IMR-90 (cell line): ENCODE measurements around the gene YAE1.

Experiments
- CEBPB ChIP-seq: IDR thresholded peaks from 2 replicates; pipeline ENCODE4 v1.6.1; 2012; ENCODE audit warnings: low read depth, low read length, improper control_type of control experiment
- NFE2L2 ChIP-seq: fragments of 150-350 bp; IDR thresholded peaks from 2 replicates; pipeline ENCODE4 v1.6.1; 2016; ENCODE audit warnings: low read depth, mild to moderate bottlenecking, low read length
- TF ChIP-seq, protein P1 (sequence below): conservative IDR thresholded peaks from 2 replicates; pipeline ENCODE4 v1.5.1; 2012; ENCODE audit warnings: mild to moderate bottlenecking, low read depth, low read length, improper control_type of control experiment

DNA sequence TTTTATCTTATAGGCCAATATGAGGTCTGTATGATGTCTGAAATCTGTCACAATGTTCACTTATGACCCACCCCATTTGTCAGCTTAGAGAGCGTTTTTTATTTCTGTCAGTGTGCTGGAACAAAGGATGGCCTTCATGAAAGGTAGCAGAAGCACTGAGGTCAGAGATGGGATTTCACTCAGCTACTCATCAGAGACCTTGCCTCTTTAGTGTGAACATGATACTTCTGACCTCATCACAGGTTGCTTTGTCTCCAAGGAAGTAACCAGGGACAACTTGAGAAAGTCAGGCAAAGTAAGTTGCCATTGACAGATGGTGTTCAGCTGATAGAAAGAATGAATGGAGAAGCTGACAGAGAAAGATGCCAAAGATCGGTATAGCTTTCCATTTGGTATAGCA is 16.3 kb downstream of the YAE1 start:
- TF ChIP-seq, protein P1, sequence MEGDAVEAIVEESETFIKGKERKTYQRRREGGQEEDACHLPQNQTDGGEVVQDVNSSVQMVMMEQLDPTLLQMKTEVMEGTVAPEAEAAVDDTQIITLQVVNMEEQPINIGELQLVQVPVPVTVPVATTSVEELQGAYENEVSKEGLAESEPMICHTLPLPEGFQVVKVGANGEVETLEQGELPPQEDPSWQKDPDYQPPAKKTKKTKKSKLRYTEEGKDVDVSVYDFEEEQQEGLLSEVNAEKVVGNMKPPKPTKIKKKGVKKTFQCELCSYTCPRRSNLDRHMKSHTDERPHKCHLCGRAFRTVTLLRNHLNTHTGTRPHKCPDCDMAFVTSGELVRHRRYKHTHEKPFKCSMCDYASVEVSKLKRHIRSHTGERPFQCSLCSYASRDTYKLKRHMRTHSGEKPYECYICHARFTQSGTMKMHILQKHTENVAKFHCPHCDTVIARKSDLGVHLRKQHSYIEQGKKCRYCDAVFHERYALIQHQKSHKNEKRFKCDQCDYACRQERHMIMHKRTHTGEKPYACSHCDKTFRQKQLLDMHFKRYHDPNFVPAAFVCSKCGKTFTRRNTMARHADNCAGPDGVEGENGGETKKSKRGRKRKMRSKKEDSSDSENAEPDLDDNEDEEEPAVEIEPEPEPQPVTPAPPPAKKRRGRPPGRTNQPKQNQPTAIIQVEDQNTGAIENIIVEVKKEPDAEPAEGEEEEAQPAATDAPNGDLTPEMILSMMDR = no peak
- TF ChIP-seq NFE2L2 = no peak
- no peak for TF ChIP-seq CEBPB
